Liver (tissue), 3 donors: ENCODE data around the gene HUNK.

Experiments used
- ATF3 ChIP-seq: IDR thresholded peaks from 2 replicates; pipeline ENCODE4 v1.6.1; 2016; ENCODE audit warnings: antibody characterized with exemption
- CTCF ChIP-seq: fragments of 150-350 bp; IDR thresholded peaks from 2 replicates; pipeline ENCODE4 v1.5.1; 2017; ENCODE audit warnings: improper control_type of control experiment, low read depth, low read length; ENCODE audit not compliant: missing input control
- FOXA1 ChIP-seq: IDR thresholded peaks from 2 replicates; pipeline ENCODE4 v1.6.1; 2016; ENCODE audit warnings: antibody characterized with exemption
- GABPA ChIP-seq, 2 donors: IDR thresholded peaks in 1 of 2; conservative IDR thresholded peaks in 1 of 2; 2 replicates each; pipeline ENCODE4 v1.6.1; 2016; ENCODE audit warnings: antibody characterized with exemption in 2 of 2, mild to moderate bottlenecking in 1 of 2, moderate library complexity in 1 of 2
- JUND ChIP-seq, 2 donors: IDR thresholded peaks; 2 replicates each; pipeline ENCODE4 v1.6.1; 2016; ENCODE audit warnings: antibody characterized with exemption in 2 of 2
- RAD21 ChIP-seq, 2 donors: IDR thresholded peaks; 2 replicates each; pipeline ENCODE4 v1.6.1; 2016; ENCODE audit warnings: antibody characterized with exemption in 2 of 2, mild to moderate bottlenecking in 2 of 2
- REST ChIP-seq: IDR thresholded peaks from 2 replicates; pipeline ENCODE4 v1.6.1; 2016; ENCODE audit warnings: antibody characterized with exemption, mild to moderate bottlenecking
- TAF1 ChIP-seq: conservative IDR thresholded peaks from 2 replicates; pipeline ENCODE4 v1.6.1; 2016; ENCODE audit warnings: antibody characterized with exemption, mild to moderate bottlenecking
- YY1 ChIP-seq: IDR thresholded peaks from 2 replicates; pipeline ENCODE4 v1.6.1; 2016; ENCODE audit warnings: antibody characterized with exemption, mild to moderate bottlenecking
- ZBTB33 ChIP-seq: IDR thresholded peaks from 2 replicates; pipeline ENCODE4 v1.6.1; 2016; ENCODE audit warnings: antibody characterized with exemption
- donor health status: healthy.
- donor health status: healthy.

- no peak for TF ChIP-seq RAD21 (IDR thresholded peaks at IDR 0.05)
- no peak for TF ChIP-seq TAF1
- no peak for TF ChIP-seq CTCF
- TF ChIP-seq GABPA (IDR thresholded peaks at IDR 0.05 in 1 of 2, conservative IDR thresholded peaks at IDR 0.05 in 1 of 2): no peak
- no peak for TF ChIP-seq JUND (IDR thresholded peaks at IDR 0.05)
- no peak for TF ChIP-seq ZBTB33
- TF ChIP-seq REST: no peak
- no peak for TF ChIP-seq ATF3
- no peak for TF ChIP-seq YY1
- TF ChIP-seq FOXA1: no peak
Observed at GRCh38 chr21:31973402-31973944, 100.7 kb downstream of the HUNK start.
